Activated naive CD8-positive, alpha-beta T cell treated with anti-CD3 and anti-CD28 coated beads, Interleukin-2, amount 10 ng/mL, durations not matched to agents 7 days and 5 days (primary cell): Measurements from ENCODE around the gene LNX1. TPM values are rescaled to one million over a fixed set of nuclear protein-coding genes. Genes with fewer than 3 reads are reported as not detected.

ENCODE experiments used
- ATAC-seq: fragments of 150-1000 bp; cut with Tn5 transposase; one replicate; pipeline ENCODE4 v1.10.0; 2021; ENCODE audit warnings: low read depth, moderate library complexity
- POLR2A ChIA-PET: fragments of 350-600 bp; sonication (Branson Sonifier 250); formaldehyde crosslinking; loops from one replicate; lab custom pipeline; 2021; ENCODE audit warnings: antibody characterized with exemption; lab: Charles Lee
- DNase-seq: peaks from one replicate; pipeline ENCODE4 v3.0.0; 2021
- H3K27ac Mint-ChIP-seq: one replicate; pipeline ENCODE4 v1.8.0; 2022; ENCODE audit warnings: mild to moderate bottlenecking, mixed read lengths
- H3K27me3 Mint-ChIP-seq: one replicate; pipeline ENCODE4 v1.8.0; 2022; ENCODE audit warnings: mild to moderate bottlenecking, moderate library complexity, mixed read lengths
- H3K36me3 Mint-ChIP-seq: one replicate; pipeline ENCODE4 v1.8.0; 2021; ENCODE audit warnings: mild to moderate bottlenecking, mixed read lengths
- H3K4me1 Mint-ChIP-seq: one replicate; pipeline ENCODE4 v1.8.0; 2021; ENCODE audit warnings: mixed read lengths
- H3K4me3 Mint-ChIP-seq: one replicate; pipeline ENCODE4 v1.8.0; 2022; ENCODE audit warnings: mild to moderate bottlenecking, moderate library complexity, mixed read lengths
- H3K9me3 Mint-ChIP-seq: one replicate; pipeline ENCODE4 v1.8.0; 2021; ENCODE audit warnings: mixed read lengths
- total RNA-seq, 2 experiments: library from RNA; stranded (reverse); gene quantifications; one replicate each; pipeline ENCODE4 v1.2.3, GENCODE V29; 2021

Gene LNX1
- total RNA-seq, 2 experiments from 2014 or later: not detected

- H3K4me3 Mint-ChIP-seq: no peak overlapping the region
- ATAC-seq (no peak), DNase-seq (no peak)
- H3K36me3 Mint-ChIP-seq: no peaks in the 10 kb centered on the region
- H3K27me3 Mint-ChIP-seq: peaks cover 5% of the 10 kb centered on the region
- POLR2A ChIA-PET: no interaction called here
- H3K27ac Mint-ChIP-seq: no peak overlapping the region
- H3K4me1 Mint-ChIP-seq: no peaks in the 10 kb centered on the region
- no peaks in the 10 kb centered on the region for H3K9me3 Mint-ChIP-seq
These were observed 38.6 kb downstream of the LNX1 start for GRCh38 chr4:53552711-53553110.

DNA sequence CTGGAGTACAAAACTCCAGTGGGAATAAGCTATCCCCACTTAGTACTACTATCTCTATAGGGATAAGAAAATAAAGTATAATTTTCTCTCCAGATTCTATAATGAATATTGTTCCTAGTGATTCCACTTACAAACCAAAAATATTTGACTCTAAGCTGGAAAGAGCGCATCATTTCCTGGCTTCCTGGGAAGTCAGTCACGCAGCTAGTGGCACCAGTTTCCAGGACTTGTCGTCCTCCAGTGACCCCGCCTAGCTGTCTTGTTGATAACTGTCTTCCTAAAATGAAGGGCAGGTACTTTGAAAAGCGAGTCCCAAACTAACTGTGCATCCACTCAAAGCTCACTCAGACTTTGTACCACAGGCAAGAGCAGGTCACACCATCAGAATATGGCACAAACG is 39.3 kb downstream of the LNX1 start:
- Mint-ChIP-seq H3K36me3 (no peaks in the 10 kb centered on the region), H3K27me3 (peaks cover 7% of the 10 kb centered on the region), H3K4me1 (no peaks in the 10 kb centered on the region), H3K4me3 (no peak overlapping the region), H3K27ac (no peak overlapping the region), H3K9me3 (no peaks in the 10 kb centered on the region)
- POLR2A ChIA-PET: no interaction called here
- DNase-seq (no peak), ATAC-seq (no peak)

- POLR2A ChIA-PET: no interaction called here
- H3K9me3 Mint-ChIP-seq: no peaks in the 10 kb centered on the region
- peaks cover 10% of the 10 kb centered on the region for H3K27me3 Mint-ChIP-seq
- no peak overlapping the region for H3K4me3 Mint-ChIP-seq
- H3K4me1 Mint-ChIP-seq: no peaks in the 10 kb centered on the region
- H3K36me3 Mint-ChIP-seq: no peaks in the 10 kb centered on the region
- ATAC-seq: no peak
- no peak for DNase-seq
- H3K27ac Mint-ChIP-seq: no peak overlapping the region
These were observed 39.9 kb downstream of the LNX1 start for GRCh38 chr4:53551281-53551864.

DNA sequence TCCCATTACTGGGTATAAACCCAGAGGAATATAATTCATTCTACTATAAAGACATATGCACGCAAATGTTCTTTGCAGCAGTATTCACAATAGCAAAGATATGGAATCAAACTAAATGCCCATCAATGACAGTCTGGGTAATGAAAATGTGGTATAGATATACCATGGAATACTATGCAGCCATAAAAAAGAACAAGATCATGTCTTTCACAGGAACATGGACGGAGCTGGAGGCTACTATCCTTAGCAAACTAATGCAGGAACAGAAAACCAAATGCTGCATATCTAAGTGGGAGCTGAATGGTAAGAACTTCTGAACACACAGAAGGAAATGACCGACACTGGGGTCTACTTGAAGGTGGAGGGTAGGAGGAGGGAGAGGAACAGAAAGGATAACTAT is 42.6 kb downstream of the LNX1 start:
- no peak for ATAC-seq
- no peaks in the 10 kb centered on the region for H3K9me3 Mint-ChIP-seq
- POLR2A ChIA-PET: no interaction called here
- H3K4me3 Mint-ChIP-seq: no peak overlapping the region
- peaks cover 11% of the 10 kb centered on the region for H3K27me3 Mint-ChIP-seq
- H3K4me1 Mint-ChIP-seq: no peaks in the 10 kb centered on the region
- no peak overlapping the region for H3K27ac Mint-ChIP-seq
- H3K36me3 Mint-ChIP-seq: no peaks in the 10 kb centered on the region
- DNase-seq: no peak

GRCh38 chr4:53547983-53548382 is 43.3 kb downstream of the LNX1 start:
- ATAC-seq (no peak), DNase-seq (no peak)
- no peaks in the 10 kb centered on the region for H3K9me3 Mint-ChIP-seq
- H3K4me3 Mint-ChIP-seq: no peak overlapping the region
- H3K27ac Mint-ChIP-seq: no peak overlapping the region
- H3K4me1 Mint-ChIP-seq: no peaks in the 10 kb centered on the region
- POLR2A ChIA-PET: no interaction called here
- no peaks in the 10 kb centered on the region for H3K36me3 Mint-ChIP-seq
- peaks cover 11% of the 10 kb centered on the region for H3K27me3 Mint-ChIP-seq

DNA sequence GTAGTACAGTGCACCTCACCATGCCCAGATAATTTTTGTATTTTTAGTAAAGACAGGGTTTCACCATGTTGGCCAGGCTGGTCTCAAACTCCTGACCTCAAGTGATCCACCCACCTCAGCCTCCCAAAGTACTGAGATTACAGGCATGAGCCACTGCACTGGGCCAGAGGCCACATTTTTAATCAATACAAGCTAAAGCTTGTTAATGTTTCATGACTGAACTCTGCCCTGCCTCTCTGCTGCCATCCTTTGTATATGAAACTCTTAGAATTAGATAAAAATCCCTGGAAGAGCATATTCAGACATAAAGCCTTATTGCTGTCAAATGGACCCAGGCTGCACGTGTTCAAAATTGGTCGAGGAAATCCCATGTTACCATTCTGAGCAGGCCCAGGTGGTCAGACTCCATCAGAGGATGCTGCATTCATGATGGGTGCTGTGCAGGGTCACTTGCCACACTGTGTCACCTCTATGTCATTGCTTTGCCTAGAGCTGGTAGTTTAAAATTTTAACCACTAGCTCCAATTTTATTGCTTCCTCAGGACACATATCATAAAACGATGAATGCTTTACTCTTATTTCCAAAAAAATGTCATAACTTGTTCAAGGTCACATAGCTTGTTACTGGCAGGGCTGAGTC is 45.2 kb downstream of the LNX1 start:
- DNase-seq (no peak), ATAC-seq (no peak)
- no peaks in the 10 kb centered on the region for H3K4me1 Mint-ChIP-seq
- H3K9me3 Mint-ChIP-seq: no peaks in the 10 kb centered on the region
- no peak overlapping the region for H3K4me3 Mint-ChIP-seq
- no peak overlapping the region for H3K27ac Mint-ChIP-seq
- H3K27me3 Mint-ChIP-seq: peaks cover 11% of the 10 kb centered on the region
- no peaks in the 10 kb centered on the region for H3K36me3 Mint-ChIP-seq
- POLR2A ChIA-PET: no interaction called here

- Mint-ChIP-seq H3K27me3 (peaks cover 11% of the 10 kb centered on the region), H3K36me3 (no peaks in the 10 kb centered on the region), H3K27ac (no peak overlapping the region), H3K4me3 (no peak overlapping the region), H3K9me3 (no peaks in the 10 kb centered on the region), H3K4me1 (no peaks in the 10 kb centered on the region)
- POLR2A ChIA-PET: no interaction called here
- DNase-seq (no peak), ATAC-seq (no peak)
These were observed 46.0 kb downstream of the LNX1 start for GRCh38 chr4:53545273-53545672.

DNA sequence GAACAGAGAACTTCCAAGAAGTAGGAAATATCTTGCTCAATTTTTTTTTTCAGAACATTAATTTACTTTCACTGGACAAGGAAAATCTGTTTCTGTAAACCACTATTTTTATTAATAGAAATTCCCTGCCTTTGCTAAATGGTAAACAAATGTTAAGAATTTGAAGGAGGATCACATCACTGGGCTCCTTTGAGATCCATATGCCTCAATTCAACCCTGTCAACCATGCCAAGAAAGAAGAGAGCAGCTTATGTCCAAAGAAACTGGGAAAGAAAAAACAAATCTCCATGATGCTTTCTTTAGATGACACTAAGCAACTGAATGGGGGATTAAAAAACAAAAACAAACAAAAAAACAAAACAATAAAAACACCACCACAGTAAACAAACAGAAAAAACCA is 47.7 kb downstream of the LNX1 start:
- H3K4me1 Mint-ChIP-seq: no peaks in the 10 kb centered on the region

DNA sequence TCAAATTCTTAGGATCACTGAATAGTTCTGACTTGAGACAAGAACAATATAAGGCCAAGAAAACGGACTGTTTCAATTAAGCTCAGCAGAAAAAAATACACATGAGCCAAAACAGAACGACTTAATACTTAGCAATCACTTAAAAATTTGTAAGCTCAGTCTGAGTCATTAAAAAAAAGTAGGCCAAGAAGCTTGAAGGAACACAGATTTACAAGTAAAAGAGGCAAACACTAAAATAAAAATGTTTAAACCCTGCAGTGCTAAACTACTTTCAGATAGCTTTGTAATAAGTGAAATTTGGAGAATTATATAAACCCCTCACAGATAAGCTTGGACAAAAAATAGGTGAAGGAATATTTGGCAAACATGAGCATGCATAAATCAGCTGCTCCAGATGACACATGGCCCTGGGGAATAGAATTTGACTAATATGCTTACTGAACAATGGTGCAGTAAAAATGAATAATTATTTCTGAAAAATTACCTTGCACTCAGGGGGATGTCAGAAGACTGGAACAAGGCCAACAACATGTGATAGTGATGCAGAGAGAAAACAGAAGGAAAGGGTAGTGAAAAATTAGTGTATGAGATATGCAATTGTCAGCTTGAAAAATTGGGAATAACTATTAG is 49.6 kb downstream of the LNX1 start:
- Mint-ChIP-seq H3K36me3 (no peaks in the 10 kb centered on the region), H3K4me3 (no peak overlapping the region), H3K27me3 (peaks cover 12% of the 10 kb centered on the region), H3K9me3 (no peaks in the 10 kb centered on the region), H3K4me1 (no peaks in the 10 kb centered on the region), H3K27ac (no peak overlapping the region)
- DNase-seq: no peak
- no peak for ATAC-seq
- POLR2A ChIA-PET: no interaction called here

More for the DNA sequence above, 47.7 kb downstream of the LNX1 start:
- Mint-ChIP-seq H3K27me3 (peaks cover 9% of the 10 kb centered on the region), H3K27ac (no peak overlapping the region), H3K9me3 (no peaks in the 10 kb centered on the region), H3K4me3 (no peak overlapping the region), H3K36me3 (no peaks in the 10 kb centered on the region)
- DNase-seq (no peak), ATAC-seq (no peak)
- POLR2A ChIA-PET: no interaction called here

- POLR2A ChIA-PET: no interaction called here
- no peak for DNase-seq
These were observed 52.5 kb downstream of the LNX1 start for GRCh38 chr4:53538756-53539155.

DNA sequence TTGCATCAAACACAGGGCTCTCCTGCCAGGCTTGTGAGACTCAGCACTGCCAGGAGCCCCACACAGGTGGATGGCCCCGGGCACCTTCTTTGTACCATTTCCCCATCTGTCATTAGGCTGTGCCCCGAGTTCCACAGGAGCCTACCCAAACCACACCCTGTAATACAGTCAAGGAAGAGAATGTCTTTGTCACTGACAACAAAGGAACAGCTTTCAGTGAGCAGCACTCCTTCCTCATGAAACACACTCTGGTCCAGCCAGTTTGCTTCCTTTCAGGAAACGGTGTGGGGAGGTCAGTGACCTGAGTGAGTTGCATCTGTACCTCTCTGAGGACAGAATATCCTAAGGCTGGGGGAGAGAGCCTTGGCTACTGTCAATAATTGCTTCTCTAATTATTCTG is 53.7 kb downstream of the LNX1 start:
- H3K27ac Mint-ChIP-seq: no peak overlapping the region
- POLR2A ChIA-PET: no interaction called here
- ATAC-seq: no peak
- no peak for DNase-seq
- no peaks in the 10 kb centered on the region for H3K36me3 Mint-ChIP-seq
- H3K4me3 Mint-ChIP-seq: no peak overlapping the region
- H3K27me3 Mint-ChIP-seq: peaks cover 12% of the 10 kb centered on the region
- no peaks in the 10 kb centered on the region for H3K4me1 Mint-ChIP-seq
- H3K9me3 Mint-ChIP-seq: no peaks in the 10 kb centered on the region

More at GRCh38 chr4:53538756-53539155, 52.5 kb downstream of the LNX1 start:
- Mint-ChIP-seq H3K27me3 (peaks cover 12% of the 10 kb centered on the region), H3K27ac (no peak overlapping the region), H3K9me3 (no peaks in the 10 kb centered on the region), H3K4me1 (no peaks in the 10 kb centered on the region), H3K4me3 (no peak overlapping the region), H3K36me3 (no peaks in the 10 kb centered on the region)
- ATAC-seq: no peak

DNA sequence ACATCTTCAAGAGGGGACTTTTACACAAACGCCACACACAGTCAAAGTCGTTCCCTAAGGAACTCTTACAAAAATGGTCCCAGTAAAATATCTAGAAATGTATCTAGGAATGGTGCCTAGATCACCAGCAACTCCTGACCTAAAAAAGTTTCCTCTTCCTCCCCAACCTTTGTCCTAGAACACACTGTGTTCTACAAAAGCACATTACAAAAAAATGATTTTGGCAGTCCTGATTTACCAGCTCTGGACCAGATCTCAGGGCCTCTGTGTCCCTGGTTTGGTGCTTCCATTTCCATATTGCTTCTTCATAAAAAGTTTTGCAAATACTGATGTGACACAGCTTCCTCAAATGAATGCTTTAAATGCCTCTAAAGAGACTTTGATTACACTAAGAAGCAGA is 55.0 kb downstream of the LNX1 start:
- ATAC-seq (no peak), DNase-seq (no peak)
- Mint-ChIP-seq H3K4me3 (no peak overlapping the region), H3K27ac (no peak overlapping the region), H3K36me3 (no peaks in the 10 kb centered on the region), H3K4me1 (no peaks in the 10 kb centered on the region), H3K9me3 (no peaks in the 10 kb centered on the region), H3K27me3 (peaks cover 14% of the 10 kb centered on the region)
- POLR2A ChIA-PET: no interaction called here

- H3K27ac Mint-ChIP-seq: no peak overlapping the region
- H3K4me3 Mint-ChIP-seq: no peak overlapping the region
- H3K9me3 Mint-ChIP-seq: no peaks in the 10 kb centered on the region
These were observed 55.7 kb downstream of the LNX1 start for GRCh38 chr4:53535567-53535966.

DNA sequence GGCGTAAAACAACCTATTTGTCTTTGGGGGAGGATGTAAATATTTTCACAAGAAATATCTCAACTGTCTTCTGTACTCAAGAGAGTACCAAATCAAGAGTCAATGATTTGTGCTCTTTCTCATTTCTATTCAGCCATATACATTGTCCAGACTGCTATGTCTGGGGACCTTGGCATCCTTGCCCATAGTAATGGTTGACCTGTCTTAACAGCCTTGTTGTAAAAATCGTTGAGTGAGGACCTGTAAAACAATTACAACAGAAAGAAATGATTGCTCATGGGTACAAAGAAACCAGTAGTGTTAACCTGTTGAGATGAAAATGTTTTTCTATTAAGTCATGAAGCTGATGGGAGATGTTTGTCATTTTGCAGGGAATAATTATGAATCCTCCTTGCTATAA is 56.6 kb downstream of the LNX1 start:
- Mint-ChIP-seq H3K36me3 (no peaks in the 10 kb centered on the region), H3K27me3 (peaks cover 18% of the 10 kb centered on the region), H3K4me3 (no peak overlapping the region), H3K27ac (no peak overlapping the region), H3K9me3 (no peaks in the 10 kb centered on the region), H3K4me1 (no peaks in the 10 kb centered on the region)
- POLR2A ChIA-PET: no interaction called here
- DNase-seq (no peak), ATAC-seq (no peak)

More at GRCh38 chr4:53535567-53535966, 55.7 kb downstream of the LNX1 start:
- Mint-ChIP-seq H3K36me3 (no peaks in the 10 kb centered on the region), H3K4me1 (no peaks in the 10 kb centered on the region), H3K27me3 (peaks cover 18% of the 10 kb centered on the region)
- DNase-seq (no peak), ATAC-seq (no peak)
- POLR2A ChIA-PET: no interaction called here
